Ectodermal cell (in vitro differentiated cells): ENCODE measurements around the gene UST.
"Not testable (repeated sequence)": the region's sequence is repeated elsewhere in the genome, so short reads cannot be mapped to it uniquely, and the experiment has no call there.

Source experiments
- H3K27ac ChIP-seq: 2 replicates; pipeline ENCODE4 v1.7.0; 2013; ENCODE audit warnings: mild to moderate bottlenecking, low read depth, low read length; ENCODE audit not compliant: insufficient read depth, poor library complexity, severe bottlenecking
- H3K27me3 ChIP-seq: 2 replicates; pipeline ENCODE4 v1.7.0; 2013; ENCODE audit warnings: mild to moderate bottlenecking, low read length; ENCODE audit not compliant: insufficient read depth, control insufficient read depth, poor library complexity, severe bottlenecking
- H3K36me3 ChIP-seq: one replicate; pipeline ENCODE4 v1.7.0; 2013; ENCODE audit warnings: low read length; ENCODE audit not compliant: control insufficient read depth, insufficient read depth
- H3K4me1 ChIP-seq: one replicate; pipeline ENCODE4 v1.7.0; 2013; ENCODE audit warnings: low read length; ENCODE audit not compliant: control insufficient read depth, insufficient read depth
- H3K4me3 ChIP-seq: 2 replicates; pipeline ENCODE4 v1.7.0; 2013; ENCODE audit warnings: low read depth, low read length, control low read depth; ENCODE audit not compliant: insufficient read depth
- H3K9me3 ChIP-seq: 2 replicates; pipeline ENCODE4 v1.7.0; 2013; ENCODE audit warnings: mild to moderate bottlenecking, low read length, moderate library complexity; ENCODE audit not compliant: control insufficient read depth
- WGBS, 2 experiments: methylation state at CpG; one replicate each; pipeline ENCODE4 v1.1.7; 2013; ENCODE audit warnings: missing lambda C conversion rate in 2 of 2; 5-methylcytosine and 5-hydroxymethylcytosine counted together

Gene UST

DNA sequence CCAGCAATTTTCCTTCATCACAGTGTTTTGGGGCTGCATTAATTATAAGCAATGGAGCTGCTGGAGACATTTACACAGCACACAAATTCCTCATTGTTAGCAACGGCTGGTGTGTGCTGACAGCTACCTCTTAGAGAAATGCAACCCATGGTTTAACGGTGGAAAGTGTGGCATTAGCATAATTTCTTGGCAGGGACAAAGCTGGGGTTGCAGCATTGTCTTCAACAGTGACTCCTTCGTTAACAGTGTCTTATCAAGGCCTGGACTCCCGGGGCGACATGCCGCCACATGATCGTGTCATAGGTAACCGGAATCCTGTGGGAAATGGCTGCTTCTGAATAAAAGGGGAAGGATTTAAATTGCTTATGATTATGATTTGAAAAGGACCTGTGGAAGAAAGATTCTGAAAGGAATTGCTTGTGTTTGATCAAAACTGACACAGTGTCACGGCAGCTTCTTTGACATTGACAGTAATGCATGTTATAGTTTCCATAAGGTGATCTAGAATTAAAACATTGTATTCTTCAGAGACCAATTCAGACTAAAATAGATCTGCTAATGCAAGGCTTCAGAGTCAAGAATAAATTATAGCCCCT is 128.0 kb downstream of the UST start:
- no peaks in the 10 kb centered on the region for H3K36me3 ChIP-seq
- peaks cover 6% of the 10 kb centered on the region for H3K4me1 ChIP-seq
- no peaks in the 10 kb centered on the region for H3K9me3 ChIP-seq
- H3K4me3 ChIP-seq = no peak overlapping the region
- H3K27me3 ChIP-seq = no peaks in the 10 kb centered on the region
- peak overlapping the region; percentile 38 for H3K27ac ChIP-seq
- WGBS, 2 experiments = 61 to 67% methylated on average over 9 of the region's 9 CpGs

DNA sequence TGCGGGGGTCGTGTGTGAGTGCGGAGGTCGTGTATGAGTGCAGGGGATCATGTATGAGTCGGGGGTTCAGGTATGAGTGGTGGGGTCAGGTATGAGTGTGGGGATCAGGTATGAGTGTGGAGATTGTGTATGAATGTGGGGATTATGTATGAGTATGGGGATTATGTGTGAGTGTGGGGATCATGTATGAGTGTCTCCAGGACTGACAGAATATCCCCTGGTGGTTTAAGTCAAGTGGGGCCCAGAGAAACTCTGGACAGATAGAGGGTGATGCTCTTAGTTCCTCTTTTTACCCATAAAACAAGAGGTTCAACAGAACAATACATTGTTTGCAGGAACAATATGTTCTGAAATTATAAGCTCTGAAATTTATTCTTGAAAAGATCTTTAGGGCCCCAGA is 131.9 kb downstream of the UST start:
- H3K27me3 ChIP-seq = no peaks in the 10 kb centered on the region
- H3K4me1 ChIP-seq = peaks cover 6% of the 10 kb centered on the region
- H3K27ac ChIP-seq = no peak overlapping the region
- H3K9me3 ChIP-seq = no peaks in the 10 kb centered on the region
- 95 to 98% methylated on average over 5 of the region's 5 CpGs for WGBS, 2 experiments
- H3K4me3 ChIP-seq = no peak overlapping the region
- H3K36me3 ChIP-seq = no peaks in the 10 kb centered on the region

DNA sequence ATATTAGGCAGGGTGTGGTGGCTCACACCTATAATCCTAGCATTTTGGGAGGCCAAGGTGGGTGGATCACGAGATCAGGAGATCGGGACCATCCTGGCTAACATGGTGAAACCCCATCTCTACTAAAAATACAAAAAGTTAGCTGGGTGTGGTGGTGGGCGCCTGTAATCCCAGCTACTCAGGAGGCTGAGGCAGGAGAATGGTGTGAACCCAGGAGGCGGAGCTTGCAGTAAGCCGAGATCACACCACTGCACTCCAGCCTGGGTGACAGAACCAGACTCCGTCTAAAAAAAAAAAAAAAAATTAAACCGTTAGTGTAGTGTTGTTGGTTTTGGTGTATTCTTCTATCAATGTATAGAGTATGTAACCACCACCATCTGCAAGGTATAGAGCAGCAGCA is 133.9 kb downstream of the UST start:
- peaks cover 10% of the 10 kb centered on the region for H3K4me1 ChIP-seq
- H3K9me3 ChIP-seq, H3K4me3 ChIP-seq, H3K27ac ChIP-seq, H3K36me3 ChIP-seq, H3K27me3 ChIP-seq: not testable (repeated sequence)
- WGBS, 2 experiments = 93 to 97% methylated on average over 7 of the region's 7 CpGs

DNA sequence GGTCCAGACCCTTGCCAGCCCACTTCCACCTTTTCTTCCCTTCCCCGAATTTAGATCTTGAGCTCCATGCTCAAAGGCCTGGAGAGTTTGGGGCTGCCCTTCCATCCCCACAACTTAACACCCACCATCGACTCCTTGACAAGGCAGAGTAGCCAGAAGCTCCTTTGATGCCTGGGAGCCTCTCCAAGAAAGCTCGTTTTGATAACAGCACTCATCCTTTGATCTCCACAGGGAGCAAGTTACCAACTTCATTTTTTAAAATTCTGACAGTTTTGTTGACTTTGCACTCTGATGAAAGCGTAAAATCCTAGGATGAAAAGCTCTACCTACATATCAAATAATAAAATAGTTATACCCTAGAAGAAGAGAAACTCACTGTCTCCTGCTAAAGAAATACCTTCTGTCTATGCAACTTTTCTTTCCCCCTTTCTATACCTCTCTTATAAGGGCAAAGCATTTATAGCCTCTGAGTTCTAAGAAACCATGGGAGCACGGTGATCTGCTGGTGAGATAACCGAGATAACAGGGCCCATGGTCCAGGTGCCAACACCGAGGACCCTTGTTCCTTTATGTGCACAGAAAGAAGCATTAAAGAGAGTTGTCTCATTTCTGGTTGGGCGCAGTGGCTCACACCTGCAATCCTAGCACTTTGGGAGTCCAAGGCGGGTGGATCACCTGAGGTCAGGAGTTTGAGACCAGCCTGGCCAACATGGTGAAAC is 134.9 kb downstream of the UST start:
- whole genome bisulfite sequencing, 2 experiments = 82 to 85% methylated on average over 9 of the region's 9 CpGs
- H3K27me3 ChIP-seq = no peaks in the 10 kb centered on the region
- H3K36me3 ChIP-seq = no peaks in the 10 kb centered on the region
- no peaks in the 10 kb centered on the region for H3K9me3 ChIP-seq
- H3K27ac ChIP-seq = no peak overlapping the region
- H3K4me3 ChIP-seq = no peak overlapping the region
- H3K4me1 ChIP-seq = peaks cover 20% of the 10 kb centered on the region

DNA sequence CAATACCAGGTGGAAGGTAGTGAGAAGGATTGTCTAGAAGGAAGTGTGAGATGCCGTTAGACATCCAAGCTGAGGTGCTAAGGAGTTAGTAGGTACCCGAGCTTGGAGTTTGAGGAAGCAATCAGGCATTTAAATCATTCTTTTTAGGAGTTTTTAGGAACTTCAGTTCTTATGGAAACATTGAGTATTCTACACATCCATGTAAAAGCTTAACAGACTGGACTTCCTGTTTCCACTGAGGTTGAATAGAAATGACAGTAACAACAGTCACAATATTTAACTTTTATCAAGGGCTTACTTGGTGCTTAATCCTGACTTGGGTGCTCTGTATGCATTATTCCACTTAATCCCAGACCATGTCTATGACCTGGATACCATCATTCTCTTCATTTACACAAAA is 136.4 kb downstream of the UST start:
- WGBS, 2 experiments = 94 to 100% methylated on average over 2 of the region's 2 CpGs
- no peaks in the 10 kb centered on the region for H3K36me3 ChIP-seq
- H3K27me3 ChIP-seq = no peaks in the 10 kb centered on the region
- H3K4me3 ChIP-seq = no peak overlapping the region
- H3K4me1 ChIP-seq = peaks cover 23% of the 10 kb centered on the region
- H3K27ac ChIP-seq = no peak overlapping the region
- H3K9me3 ChIP-seq = no peaks in the 10 kb centered on the region

DNA sequence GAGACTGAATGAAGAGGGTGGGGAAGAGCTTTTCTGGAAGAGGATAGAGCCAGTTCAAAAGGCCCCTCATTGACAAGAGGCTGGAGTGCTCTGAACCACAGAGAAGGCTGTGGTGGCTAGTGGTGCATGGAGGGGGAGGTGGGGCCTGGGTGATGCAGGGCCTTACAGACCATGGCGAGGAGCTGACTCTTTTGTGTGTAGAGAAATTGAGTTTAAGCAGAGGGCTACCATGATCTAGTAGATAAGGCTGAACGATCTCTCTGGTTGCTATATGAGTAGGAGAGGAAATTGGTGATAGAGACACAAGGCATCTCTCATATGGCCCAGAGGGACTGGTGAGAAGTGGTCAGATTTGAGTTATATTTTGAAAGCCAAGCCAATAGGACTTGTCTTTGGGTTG is 137.6 kb downstream of the UST start:
- no peak overlapping the region for H3K27ac ChIP-seq
- no peaks in the 10 kb centered on the region for H3K27me3 ChIP-seq
- H3K36me3 ChIP-seq = no peaks in the 10 kb centered on the region
- no peaks in the 10 kb centered on the region for H3K9me3 ChIP-seq
- no peak overlapping the region for H3K4me3 ChIP-seq
- peaks cover 23% of the 10 kb centered on the region for H3K4me1 ChIP-seq
- 76 to 80% methylated on average over 2 of the region's 2 CpGs for WGBS, 2 experiments

DNA sequence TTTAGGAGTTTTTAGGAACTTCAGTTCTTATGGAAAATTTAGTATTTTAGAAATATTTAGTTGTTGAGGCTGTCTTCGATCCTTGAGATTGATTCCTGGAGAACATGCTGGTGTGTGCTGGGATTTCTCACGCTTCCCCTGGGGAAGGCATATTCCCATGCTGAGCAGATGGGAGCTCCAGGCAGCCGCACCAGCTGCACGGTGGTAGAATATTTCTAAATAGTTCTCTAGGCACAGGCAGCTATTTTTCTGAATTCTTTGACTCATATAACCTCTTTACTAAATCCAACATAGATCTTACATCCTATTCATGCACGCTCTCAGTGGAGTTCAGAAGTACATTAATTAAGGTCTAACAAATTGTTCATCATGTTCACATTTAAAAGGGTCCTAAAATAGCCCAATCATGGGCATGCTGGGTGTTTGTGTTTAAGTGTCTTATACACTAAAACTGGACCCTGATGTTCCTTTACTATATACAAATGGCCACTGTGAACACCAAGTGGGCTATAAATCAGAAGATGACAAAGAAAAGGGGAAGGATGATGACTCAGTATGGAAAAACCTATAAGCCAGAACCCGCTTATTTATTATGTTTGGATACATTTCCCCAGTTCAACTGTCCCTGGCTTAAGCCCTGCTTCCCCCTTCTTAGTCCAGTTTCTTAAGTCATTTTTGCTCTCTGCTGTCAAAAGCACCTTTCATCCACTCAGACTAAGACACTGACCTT is 138.5 kb downstream of the UST start:
- Histone ChIP-seq H3K27me3 (no peaks in the 10 kb centered on the region), H3K27ac (no peak overlapping the region), H3K9me3 (no peaks in the 10 kb centered on the region), H3K4me1 (peaks cover 23% of the 10 kb centered on the region), H3K36me3 (no peaks in the 10 kb centered on the region), H3K4me3 (no peak overlapping the region)
- WGBS, 2 experiments = 95% methylated on average over 6 of the region's 6 CpGs

DNA sequence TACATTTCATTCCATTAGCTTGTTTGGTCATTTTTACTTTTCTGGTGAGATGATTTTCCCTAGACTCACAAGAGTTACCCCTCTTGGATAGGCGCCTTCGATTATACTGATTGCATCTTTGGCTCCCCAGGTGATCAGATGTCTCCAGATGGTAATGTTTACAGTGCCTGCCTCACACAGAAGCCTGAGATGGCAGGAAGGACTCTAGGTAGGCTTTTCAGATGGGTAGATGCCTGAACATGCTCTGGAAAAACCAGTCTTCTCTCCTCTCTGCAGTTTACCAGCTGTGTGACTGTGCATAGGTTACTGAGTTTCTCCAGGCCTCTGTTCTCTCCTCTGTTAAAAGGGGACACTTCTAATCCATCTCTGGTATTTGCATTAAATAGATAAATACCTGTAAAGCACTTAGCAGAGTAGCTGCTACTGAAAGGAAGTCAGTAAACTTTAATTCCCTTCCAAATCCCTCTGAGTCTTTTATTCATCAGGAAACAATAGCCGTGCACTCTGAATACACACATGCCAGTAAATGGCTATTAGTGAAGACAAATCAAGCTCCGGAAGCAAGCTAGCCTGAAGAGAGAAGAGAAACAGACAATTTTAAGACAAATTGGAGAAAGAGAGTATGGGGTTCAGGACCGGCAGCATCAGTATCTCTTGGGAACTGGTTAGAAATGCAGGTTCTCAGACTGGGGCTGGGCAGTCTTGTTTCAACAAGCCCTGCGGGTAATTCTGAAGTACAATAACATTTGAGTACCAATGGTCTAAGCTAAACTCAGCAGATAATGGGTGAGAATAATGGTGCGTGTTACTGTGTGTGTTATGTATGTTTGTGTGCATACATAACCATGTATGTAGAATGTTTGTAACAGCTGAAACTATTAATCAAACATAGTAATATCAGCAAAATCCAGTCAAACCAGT is 139.4 kb downstream of the UST start:
- H3K9me3 ChIP-seq = no peaks in the 10 kb centered on the region
- no peak overlapping the region for H3K4me3 ChIP-seq
- no peaks in the 10 kb centered on the region for H3K36me3 ChIP-seq
- H3K4me1 ChIP-seq = peaks cover 23% of the 10 kb centered on the region
- peak overlapping the region; percentile 76 for H3K27ac ChIP-seq
- WGBS, 2 experiments = 64 to 75% methylated on average over 7 of the region's 7 CpGs
- H3K27me3 ChIP-seq = no peaks in the 10 kb centered on the region

DNA sequence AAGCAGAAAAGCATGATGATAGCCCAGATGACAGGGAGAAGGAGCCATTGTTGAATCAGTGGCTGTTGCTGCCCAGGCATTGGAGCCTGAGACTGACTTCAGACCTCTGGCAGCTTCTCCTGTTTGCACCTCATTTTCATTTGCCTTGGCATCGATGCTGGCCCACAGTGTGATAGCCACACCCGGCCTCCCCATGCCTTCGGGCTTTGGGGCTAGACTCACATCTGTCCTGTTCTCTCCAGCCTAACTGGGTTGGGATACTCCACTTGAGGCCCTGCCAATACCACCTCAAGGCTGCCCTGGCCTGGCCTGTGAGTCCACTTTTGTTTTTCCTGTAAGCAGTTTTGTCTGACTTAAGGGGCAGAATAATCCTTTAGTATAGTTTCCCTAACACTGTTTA is 140.4 kb downstream of the UST start:
- H3K36me3 ChIP-seq = no peaks in the 10 kb centered on the region
- no peaks in the 10 kb centered on the region for H3K9me3 ChIP-seq
- peaks cover 23% of the 10 kb centered on the region for H3K4me1 ChIP-seq
- H3K27ac ChIP-seq = no peak overlapping the region
- H3K27me3 ChIP-seq = no peaks in the 10 kb centered on the region
- no peak overlapping the region for H3K4me3 ChIP-seq
- WGBS, 2 experiments = 94 to 95% methylated on average over 3 of the region's 3 CpGs

DNA sequence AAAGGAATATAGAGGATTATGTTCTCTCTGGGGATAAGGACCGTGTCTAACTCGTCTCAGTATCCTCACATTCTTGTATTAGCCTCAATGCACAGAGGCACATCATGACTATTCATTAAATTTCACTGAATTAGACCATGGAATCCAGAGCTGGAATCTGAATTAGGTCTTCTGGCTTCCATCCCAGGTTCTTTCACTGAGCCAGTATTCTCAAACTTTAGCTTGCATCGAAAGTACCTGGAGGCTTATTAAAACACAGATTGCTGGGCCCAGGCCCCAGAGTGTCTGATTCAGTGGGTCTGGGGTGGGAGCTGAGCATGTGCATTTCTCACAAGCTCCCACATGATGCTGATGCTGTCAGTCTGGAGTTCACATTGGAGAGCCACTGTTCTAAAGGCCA is 142.0 kb downstream of the UST start:
- Histone ChIP-seq H3K27ac (no peak overlapping the region), H3K9me3 (no peaks in the 10 kb centered on the region), H3K4me3 (no peak overlapping the region), H3K27me3 (no peaks in the 10 kb centered on the region), H3K36me3 (no peaks in the 10 kb centered on the region), H3K4me1 (peaks cover 23% of the 10 kb centered on the region)
- WGBS, 2 experiments = 95 to 99% methylated on average over 3 of the region's 3 CpGs
